DMS153 treated with DMSO at 0.1 percent for 48 hours (cell line): ENCODE results near the gene H2BK1.

Experiments
- DNase-seq: peaks from one replicate; lab custom pipeline; 2025; ENCODE audit not compliant: unreplicated experiment; lab: John Stamatoyannopoulos, UW

The H2BK1 gene

GRCh38 chr7:151232917-151233701, 22.8 kb upstream of the H2BK1 start:
- DNase-seq = no peak

- DNase-seq = peak; percentile 67
Measured at GRCh38 chr7:151232091-151232916, 22.0 kb upstream of the H2BK1 start, which contains the start of gene CHPF2. TSS of gene CHPF2 (plus strand) at chr7:151232483. CDS start at chr7:151234012, 1,529 bp downstream.

GRCh38 chr7:151231080-151231479, 20.8 kb upstream of the H2BK1 start:
- no peak for DNase-seq

GRCh38 chr7:151229249-151229648, 19.0 kb upstream of the H2BK1 start:
- no peak for DNase-seq

DNA sequence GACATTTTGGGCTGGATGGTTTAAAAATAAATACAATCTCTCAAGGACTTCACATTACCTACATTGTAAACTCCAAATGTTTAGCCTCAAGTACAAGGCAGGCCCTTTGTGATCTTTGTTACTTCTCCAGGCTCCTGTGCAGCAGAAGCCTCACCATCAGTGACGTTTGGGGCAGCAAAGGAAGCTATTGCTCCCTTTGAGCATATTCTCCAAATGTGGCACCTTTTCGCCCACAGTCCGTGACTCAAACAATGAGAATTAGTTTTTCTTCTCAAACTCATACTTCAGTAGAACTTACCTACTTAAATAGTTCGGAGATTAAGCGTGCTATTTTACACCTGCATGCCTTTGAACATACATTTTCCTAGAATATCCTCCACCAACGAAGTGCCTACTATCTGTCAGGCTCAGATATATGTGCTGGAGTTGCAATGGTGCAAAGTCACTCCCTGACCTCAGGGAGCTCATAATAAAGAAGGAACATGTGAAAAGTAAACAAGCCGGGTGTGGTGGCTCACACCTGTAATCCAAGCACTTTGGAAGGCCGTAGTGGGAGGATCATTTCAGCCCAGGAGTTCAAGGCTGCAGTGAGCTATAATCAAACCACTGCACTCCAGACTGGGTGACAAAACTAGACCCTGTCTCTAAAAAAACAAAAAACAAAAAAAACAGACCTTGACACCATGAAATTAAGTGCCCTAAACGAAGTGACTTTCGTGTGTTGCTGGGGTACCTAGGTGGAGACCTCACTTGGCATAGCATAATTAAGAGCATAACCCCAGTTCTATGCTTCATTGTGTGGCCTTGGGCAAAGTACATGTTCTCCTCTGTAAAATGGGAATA, 18.0 kb upstream of the H2BK1 start:
- DNase-seq = no peak

DNA sequence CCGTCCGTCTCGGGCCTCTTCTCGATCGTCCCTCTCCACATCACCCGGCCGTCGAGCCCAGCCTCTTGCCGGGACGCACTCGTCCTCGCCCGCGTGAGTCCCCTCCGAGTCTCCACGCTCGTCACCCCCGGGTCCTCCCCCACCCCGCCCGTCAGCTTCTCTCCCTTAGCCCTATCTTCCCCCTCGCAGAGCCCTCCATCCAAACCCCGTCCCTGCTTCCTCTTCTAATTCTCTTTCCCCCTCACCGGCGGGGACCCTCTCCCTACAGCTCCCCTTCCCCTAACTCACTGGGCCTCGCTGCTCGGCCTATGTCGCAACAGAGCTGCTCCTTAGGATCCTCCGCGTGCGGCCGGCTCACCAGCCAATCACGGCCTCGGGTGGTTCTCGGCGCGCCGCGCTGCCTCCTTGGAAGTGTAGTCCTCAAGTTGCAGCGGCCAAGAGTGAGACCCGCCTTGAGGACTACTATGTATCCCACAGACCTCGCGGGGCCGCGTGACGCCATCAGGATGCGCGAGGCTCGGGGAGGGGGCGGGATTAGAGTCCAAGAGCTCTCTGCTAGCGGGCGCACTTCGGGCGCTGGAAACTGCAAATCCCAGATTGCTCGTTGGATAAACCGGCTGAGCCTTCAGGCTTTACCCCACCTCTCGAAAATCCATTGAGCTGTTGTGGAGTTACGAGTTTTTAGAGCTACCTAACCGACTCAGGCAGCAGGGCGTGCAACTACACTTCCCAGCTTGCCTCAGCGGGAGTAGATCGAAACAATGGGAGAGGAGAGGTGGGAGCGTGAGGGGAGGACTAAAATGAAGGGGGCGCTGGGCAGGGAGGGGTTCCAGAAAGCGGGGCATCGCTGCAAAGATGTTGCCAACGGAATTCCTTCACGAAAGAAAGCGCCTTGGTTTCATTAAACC, 16.8 kb upstream of the H2BK1 start, which contains the start of gene ABCF2:
ABCF2 (minus strand) TSS at position 331 of the 908 bp plus-strand sequence. CDS start 747 bp downstream, outside the sequence.
- peak; percentile 82 for DNase-seq

DNA sequence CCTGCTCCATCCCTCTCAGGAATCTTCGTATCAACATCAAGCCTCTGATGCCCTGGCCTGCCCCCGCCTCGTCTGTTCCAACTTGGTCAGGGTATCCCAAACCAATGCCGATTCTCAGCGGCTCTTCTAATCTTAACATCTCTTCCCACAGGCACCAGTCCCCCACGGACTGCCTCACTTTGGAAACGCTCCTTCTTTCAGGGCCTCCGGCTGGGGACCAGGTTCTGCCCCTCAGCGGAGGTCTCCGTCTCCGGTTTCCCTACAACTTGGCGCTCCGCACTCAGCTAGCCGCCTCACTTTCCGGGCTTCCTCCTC, 16.2 kb upstream of the H2BK1 start:
- DNase-seq = no peak

DNA sequence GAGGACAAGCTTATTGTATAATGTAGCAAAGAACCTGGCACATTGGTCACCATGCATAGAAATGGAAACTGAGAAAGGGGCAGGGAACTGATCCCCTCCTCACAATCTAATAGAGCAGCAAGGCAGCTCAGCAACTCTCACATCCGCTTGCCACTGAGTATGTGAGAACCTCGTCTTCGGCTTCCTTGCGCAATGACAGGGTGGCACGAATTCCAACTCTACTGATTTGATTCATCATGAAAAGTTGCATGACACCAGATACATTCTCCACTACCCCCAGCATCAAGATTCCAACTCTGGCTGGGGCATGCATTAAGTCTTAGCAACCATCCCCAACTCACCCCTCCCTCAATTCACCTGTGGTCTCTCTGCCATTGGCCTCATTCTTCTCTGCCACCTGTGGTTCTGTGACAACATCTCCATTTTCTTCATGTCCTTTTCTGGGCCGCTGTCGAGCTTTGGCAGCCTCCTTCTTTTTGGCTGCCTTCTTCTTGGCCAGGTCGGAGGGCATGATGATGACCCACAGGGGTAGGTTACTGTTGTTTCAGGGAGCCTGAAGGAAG, 15.7 kb upstream of the H2BK1 start:
- DNase-seq = no peak

- no peak for DNase-seq
Measured at GRCh38 chr7:151223728-151224127, 13.4 kb upstream of the H2BK1 start.

DNA sequence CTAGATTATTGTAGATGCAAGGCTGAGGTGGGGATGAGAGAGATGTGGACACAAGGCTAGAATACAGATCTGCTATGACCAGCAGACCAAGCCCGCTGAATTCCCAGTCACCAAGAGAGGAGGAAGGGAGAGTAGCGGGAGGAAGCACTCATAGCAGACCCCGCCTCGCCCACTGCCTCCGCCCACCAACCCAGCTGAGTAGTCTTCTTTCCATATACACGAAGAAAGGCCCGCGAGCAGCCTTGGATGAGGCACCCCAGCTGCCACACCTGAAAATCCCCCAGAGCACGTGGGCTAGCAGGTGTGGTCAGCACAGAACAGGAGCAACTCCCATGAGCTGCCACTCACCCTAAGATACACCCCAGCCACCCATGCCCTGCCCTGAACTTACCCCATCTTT, 7.9 kb upstream of the H2BK1 start:
- no peak for DNase-seq

GRCh38 chr7:151215396-151215795, 5.1 kb upstream of the H2BK1 start:
- DNase-seq = no peak

GRCh38 chr7:151213826-151214225, 3.5 kb upstream of the H2BK1 start:
- no peak for DNase-seq

DNA sequence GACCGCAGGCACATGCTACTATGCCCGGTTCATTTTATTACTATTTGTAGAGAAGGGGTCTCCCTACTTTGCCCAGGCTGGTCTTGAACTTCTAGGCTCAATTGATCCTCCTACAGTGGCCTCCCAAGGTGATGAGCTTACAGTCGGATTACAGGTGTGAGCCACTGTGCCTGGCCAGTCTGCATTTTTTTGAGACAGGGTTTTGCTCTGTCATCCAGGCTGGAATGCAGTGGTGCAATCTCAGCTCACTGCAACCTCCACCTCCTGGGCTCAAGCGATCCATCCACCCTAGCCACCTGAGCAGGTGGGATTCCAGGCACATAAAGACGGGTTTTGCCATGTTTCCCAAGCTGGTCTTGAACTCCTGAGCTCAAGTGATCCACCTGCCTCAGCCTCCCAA, 2.3 kb upstream of the H2BK1 start:
- DNase-seq = no peak

DNA sequence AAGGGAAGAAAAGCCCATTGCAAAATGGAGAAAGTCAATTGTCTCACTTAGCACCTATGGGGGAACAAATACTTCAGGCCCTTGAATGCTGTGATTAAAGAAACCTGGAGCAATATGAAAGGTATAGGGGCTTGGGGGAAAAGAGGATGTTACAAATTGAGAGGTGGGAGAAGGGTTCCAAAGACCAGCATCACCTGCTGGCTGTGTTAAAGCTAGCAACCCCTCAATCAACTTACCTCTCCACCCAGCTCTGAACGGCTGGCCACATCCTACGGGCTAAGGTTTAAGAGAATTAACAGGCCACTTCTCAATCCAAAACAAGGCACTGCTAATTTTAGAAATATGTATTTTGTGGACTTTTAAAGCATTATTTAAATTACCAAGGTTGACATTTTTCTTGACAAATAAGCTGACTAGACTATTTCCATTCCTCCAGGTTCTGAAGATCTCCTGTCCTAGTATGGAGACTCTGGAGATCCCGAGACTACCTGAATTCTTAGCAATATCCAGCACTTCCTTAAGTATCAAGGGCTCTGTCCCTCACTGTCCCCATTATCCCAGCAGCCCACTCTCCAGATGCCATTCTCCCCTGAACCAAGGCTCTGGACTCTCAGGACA, 976 bp upstream of the H2BK1 start:
- DNase-seq = no peak

- DNase-seq = no peak
Measured at GRCh38 chr7:151209588-151209987, 700 bp downstream of the H2BK1 start.

DNA sequence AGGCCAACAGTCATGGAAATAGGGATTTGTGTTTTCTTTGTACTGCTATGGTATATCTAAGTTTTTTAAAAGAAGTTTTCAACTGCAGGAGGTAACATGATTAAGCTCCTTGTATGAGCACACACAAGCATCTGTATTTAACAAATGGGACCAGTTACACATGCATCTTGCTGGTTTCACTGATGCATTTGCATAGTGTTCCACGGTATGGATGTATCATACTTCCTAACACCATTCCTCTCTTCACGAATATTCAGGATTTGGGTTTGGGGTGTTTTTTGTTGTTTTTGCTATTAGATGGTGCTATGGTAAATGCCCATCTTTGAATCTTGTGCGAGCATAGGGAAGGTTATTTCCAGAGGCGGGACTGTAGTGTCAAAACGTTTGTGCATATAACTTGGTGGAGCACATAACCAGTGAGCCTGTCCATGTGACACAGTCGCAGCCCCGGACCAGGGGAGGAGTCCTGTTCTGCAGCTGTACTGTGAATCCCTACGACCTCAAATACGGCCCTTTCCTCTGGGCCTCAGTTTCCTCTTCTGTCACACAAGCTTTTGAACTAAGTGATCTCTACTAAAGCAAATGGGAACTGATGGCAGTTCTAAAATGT, 1.9 kb downstream of the H2BK1 start:
- DNase-seq = no peak

GRCh38 chr7:151207804-151208203, 2.5 kb downstream of the H2BK1 start:
- DNase-seq = no peak

DNA sequence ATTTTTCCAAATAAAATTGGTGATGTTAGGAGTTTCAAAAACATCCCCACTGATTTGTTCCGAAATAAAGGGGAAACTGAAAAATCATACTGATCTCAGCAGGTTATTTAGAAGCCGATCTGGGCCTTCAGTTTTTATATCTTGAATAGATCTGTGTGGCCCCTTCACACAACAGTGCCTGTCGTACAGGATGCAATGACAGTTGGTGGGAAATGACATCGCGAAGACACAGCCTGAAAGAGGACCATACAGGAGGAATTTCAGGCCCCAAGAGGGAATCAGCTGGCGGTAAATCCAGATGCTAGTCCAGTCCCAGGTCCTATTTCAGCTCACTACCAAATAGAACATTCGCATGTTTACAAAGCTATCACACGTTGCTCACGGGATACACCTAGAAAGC, 3.0 kb downstream of the H2BK1 start:
- DNase-seq = no peak

GRCh38 chr7:151206914-151207313, 3.4 kb downstream of the H2BK1 start:
- DNase-seq = no peak
